Skeletal muscle satellite cell (primary cell): ENCODE measurements around the gene SUN5.

Source experiments
- H3K27me3 ChIP-seq: 2 replicates; pipeline ENCODE4 v1.7.0; 2013; ENCODE audit warnings: low read length; ENCODE audit not compliant: control insufficient read depth, insufficient read depth
- H3K36me3 ChIP-seq: 2 replicates; pipeline ENCODE4 v1.7.0; 2013; ENCODE audit warnings: mild to moderate bottlenecking, control low read depth, low read length; ENCODE audit not compliant: insufficient read depth
- H3K4me1 ChIP-seq: 2 replicates; pipeline ENCODE4 v1.7.0; 2013; ENCODE audit warnings: low read length; ENCODE audit not compliant: control insufficient read depth, insufficient read depth
- H3K4me2 ChIP-seq: 2 replicates; pipeline ENCODE4 v1.7.0; 2013; ENCODE audit warnings: mild to moderate bottlenecking, low read length
- H3K4me3 ChIP-seq: 2 replicates; pipeline ENCODE4 v1.7.0; 2013; ENCODE audit warnings: low read length
- H3K9ac ChIP-seq: 2 replicates; pipeline ENCODE4 v1.7.0; 2013; ENCODE audit warnings: mild to moderate bottlenecking, low read depth, low read length, moderate library complexity
- H3K9me3 ChIP-seq: replicated peaks from 2 replicates; pipeline ENCODE4 v1.7.0; 2013; ENCODE audit warnings: mild to moderate bottlenecking, control low read depth, low read length

The SUN5 gene

DNA sequence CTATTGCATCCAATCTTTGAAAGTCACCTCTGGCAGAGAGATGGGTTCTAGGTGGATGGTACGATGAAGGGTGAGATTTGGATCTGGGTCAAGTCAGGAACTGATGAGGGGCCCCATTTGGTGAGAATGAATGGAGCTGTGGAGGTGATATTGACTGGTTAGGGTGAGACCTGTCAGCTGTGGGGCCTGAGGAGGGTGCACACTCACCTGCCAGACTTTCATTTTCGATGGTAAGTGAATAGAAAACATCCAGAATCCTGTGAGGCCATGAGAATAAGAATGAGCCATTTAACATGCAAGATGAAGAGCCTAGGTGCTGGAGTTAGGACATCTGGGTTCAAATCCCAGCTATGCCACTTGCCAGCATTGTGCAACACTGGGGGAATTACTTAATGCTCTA lies 6.8 kb downstream of the SUN5 start:
- Histone ChIP-seq H3K9ac (no peak overlapping the region), H3K9me3 (no peaks in the 10 kb centered on the region), H3K4me1 (no peaks in the 10 kb centered on the region), H3K36me3 (no peaks in the 10 kb centered on the region), H3K4me3 (no peak overlapping the region), H3K4me2 (no peak overlapping the region), H3K27me3 (peaks cover 7% of the 10 kb centered on the region)

DNA sequence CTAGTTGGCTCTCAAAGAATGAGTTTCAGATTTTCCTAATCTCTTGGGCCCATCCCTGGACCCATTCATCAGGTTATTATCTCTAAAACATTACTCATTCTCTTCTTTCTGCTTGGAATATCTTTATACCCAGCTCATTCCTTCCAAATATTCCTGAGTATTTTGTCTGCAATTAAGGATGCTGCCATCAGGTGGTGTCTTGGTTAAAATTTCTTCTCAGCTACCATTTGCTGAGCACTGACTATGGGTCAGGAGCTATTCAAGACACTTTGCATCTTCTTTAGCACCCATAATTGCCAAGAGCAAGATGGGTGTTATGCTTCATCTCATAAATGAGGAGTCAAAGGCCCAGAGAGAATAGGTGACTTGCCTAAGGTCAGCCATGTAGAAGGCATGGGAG lies 8.4 kb downstream of the SUN5 start:
- H3K27me3 ChIP-seq, result peaks cover 15% of the 10 kb centered on the region

DNA sequence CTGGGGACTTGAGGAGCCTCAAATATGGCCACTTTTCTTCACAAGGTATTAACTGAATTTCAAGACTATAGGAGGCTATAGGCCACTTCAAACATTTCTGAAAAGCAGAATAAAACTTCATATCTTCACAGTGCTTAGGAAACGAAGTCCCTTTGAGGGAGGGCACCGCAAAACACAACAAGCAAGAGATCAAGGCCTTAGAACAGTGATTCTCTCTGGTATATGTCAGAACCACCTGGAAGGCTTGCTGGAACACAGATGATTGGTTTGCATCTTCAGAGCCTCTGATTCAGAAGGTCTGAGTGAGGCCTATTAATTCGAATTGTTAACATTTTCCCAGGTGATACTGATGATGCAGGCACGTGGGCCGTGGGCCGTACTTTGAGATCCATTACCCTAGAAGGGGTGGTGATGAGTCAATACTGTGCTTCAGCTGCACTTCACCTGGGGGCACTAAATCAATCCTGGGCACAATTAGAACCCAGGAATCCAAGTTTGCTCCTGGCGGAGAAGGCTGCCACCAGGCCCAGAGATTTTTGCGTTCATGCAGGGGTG lies 10.7 kb downstream of the SUN5 start:
- no peaks in the 10 kb centered on the region for H3K9me3 ChIP-seq
- peaks cover 19% of the 10 kb centered on the region for H3K27me3 ChIP-seq
- H3K36me3 ChIP-seq, result no peaks in the 10 kb centered on the region
- no peak overlapping the region for H3K4me2 ChIP-seq
- H3K4me3 ChIP-seq, result no peak overlapping the region
- no peak overlapping the region for H3K9ac ChIP-seq
- H3K4me1 ChIP-seq, result no peaks in the 10 kb centered on the region

More for the DNA sequence above, 8.4 kb downstream of the SUN5 start:
- Histone ChIP-seq H3K4me2 (no peak overlapping the region), H3K9ac (no peak overlapping the region), H3K36me3 (no peaks in the 10 kb centered on the region), H3K4me3 (no peak overlapping the region), H3K4me1 (no peaks in the 10 kb centered on the region), H3K9me3 (no peaks in the 10 kb centered on the region)

DNA sequence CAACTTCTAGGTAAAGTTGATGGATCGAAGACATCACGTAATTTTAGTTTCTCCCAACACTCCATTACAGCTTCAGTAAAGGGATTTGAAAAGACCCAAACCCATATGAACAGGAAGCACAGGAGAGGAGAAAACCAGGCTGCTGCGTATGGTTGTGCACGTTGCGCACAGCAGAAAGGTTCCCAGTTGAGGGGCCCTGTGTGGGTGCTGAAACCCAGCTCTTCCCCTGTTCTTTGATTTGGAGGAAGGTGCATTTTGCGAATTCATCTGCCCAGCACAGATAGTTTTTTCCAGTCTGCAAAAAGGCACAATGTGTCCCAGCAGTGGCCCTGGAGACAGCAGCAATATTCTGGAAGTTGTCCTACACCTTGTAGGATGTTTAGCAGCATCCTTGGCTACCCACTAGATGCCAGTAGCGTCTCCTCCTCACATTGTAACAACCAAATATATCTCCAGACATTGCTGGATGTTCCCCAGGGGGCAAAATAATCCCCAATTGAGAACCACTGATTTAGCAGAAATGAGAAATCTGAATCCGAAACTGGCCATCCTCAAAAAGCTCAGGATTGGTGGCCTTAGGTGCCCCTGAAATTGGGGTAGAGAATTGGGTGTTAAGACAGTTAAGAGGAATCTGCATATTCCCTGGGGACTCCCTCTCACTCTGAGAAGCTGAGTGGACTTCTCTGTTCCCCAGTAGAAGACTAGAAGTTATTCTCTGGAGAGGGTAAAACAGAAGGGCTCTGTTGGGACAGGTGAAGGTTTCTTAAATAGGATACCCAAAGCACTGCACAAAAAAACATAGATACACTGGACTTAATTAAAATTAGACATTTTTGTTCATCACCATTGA lies 12.2 kb downstream of the SUN5 start:
- H3K27me3 ChIP-seq, result peaks cover 16% of the 10 kb centered on the region
- no peak overlapping the region for H3K9ac ChIP-seq
- H3K36me3 ChIP-seq, result no peaks in the 10 kb centered on the region
- no peaks in the 10 kb centered on the region for H3K4me1 ChIP-seq
- H3K4me3 ChIP-seq, result no peak overlapping the region
- H3K9me3 ChIP-seq, result no peaks in the 10 kb centered on the region
- H3K4me2 ChIP-seq, result no peak overlapping the region

DNA sequence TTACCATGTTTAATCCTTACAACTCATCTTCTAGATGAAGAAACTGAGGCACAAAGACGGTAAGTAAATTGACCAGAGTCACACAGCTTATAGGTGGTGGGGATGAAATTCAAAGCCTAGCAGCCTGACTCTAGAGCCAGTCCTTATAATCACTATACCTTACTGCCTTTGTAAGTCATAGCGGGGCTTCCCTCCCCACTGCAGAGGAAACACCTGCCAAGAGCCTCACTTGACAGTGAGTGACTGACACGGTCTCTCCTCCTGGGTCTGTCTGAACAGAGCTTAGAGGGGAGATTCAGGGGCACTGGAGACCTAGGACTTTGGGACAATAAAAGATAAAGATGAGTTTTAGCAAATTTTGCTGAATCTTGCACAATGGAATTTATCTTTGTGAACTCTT lies 12.8 kb downstream of the SUN5 start:
- Histone ChIP-seq H3K4me1 (no peaks in the 10 kb centered on the region), H3K27me3 (peaks cover 16% of the 10 kb centered on the region), H3K9ac (no peak overlapping the region), H3K9me3 (no peaks in the 10 kb centered on the region), H3K4me3 (no peak overlapping the region), H3K36me3 (no peaks in the 10 kb centered on the region), H3K4me2 (no peak overlapping the region)

DNA sequence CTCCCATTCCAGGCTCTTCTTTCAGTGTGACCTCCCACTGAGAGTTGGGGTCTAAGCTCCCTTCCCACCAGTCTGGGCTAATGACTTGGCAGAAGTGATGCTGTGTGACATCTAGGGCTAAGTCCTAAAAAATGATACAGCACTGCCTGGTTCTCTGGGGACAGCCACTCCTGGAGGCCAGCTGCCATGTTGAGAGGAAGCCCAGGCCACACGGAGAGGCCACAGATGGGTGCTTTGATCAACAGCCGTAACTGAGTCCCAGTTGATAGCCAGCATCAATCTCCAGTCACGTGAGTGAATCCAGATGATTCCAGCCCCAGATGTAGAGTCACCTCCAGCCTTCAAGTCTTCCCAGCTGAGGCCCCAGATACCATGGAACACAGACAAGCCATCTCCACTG lies 13.8 kb downstream of the SUN5 start:
- no peak overlapping the region for H3K9ac ChIP-seq
- H3K27me3 ChIP-seq, result peaks cover 18% of the 10 kb centered on the region

DNA sequence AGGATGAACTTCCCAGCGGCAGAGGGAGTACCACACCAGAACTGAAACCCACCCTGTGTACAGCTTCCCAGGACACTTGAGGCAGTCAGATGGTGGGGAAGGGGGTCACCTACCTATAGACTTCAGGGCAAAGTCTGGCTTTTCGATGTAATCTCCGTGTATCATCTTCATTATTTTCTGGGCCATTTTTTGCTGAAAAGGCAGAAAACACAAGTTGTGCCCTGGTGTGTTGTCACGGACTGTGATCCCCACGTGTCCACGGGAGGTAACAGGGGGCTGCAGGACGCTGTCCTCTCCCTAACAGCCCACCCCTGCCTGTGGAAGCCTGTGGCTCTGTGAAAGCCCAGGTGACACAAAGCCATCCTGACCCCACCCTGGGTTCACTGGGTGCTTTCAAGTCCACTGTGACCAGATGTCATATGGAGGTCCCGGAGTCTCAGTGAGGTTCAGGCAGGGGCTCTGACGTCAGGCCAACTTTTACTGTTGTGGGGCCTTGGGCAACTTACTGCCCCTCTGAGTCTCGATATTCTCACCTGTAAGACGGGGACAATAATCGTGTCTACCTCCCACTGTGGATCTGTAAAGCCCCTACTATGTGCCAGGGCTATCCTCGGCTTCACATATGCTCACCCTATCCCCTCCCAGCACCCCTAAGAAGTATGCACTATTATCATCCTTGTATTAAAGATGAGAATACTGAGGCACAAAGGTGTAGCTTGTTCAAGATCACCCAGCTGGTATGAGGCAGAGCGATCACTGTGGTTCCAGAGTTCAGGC lies 14.5 kb downstream of the SUN5 start:
- Histone ChIP-seq H3K4me2 (no peak overlapping the region), H3K9ac (no peak overlapping the region), H3K4me3 (no peak overlapping the region), H3K4me1 (no peaks in the 10 kb centered on the region), H3K36me3 (no peaks in the 10 kb centered on the region), H3K27me3 (peaks cover 18% of the 10 kb centered on the region), H3K9me3 (no peaks in the 10 kb centered on the region)

More for the DNA sequence above, 13.8 kb downstream of the SUN5 start:
- H3K4me2 ChIP-seq, result no peak overlapping the region
- H3K4me3 ChIP-seq, result no peak overlapping the region
- H3K9me3 ChIP-seq, result no peaks in the 10 kb centered on the region
- no peaks in the 10 kb centered on the region for H3K4me1 ChIP-seq
- no peaks in the 10 kb centered on the region for H3K36me3 ChIP-seq

DNA sequence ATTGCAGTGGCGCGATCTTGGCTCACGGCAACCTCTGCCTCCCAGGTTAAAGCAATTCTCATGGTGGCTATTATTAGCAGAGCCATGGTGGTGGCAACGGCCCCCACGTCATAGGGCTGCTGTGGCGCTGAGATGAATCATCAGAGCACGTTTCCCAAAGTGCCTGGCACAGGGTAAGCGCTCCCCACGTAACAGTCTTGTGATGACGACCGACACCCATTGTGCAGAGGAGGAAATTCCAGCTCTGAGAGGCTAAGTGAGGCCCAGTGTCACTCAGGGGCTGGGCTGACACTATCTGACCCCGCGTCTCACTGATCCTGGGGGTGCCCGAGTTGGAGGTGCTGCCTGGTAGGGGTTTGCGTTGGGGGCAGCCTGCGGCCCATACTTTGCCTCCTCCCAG lies 16.2 kb downstream of the SUN5 start:
- Histone ChIP-seq H3K4me2 (no peak overlapping the region), H3K4me1 (no peaks in the 10 kb centered on the region), H3K27me3 (peaks cover 18% of the 10 kb centered on the region)

DNA sequence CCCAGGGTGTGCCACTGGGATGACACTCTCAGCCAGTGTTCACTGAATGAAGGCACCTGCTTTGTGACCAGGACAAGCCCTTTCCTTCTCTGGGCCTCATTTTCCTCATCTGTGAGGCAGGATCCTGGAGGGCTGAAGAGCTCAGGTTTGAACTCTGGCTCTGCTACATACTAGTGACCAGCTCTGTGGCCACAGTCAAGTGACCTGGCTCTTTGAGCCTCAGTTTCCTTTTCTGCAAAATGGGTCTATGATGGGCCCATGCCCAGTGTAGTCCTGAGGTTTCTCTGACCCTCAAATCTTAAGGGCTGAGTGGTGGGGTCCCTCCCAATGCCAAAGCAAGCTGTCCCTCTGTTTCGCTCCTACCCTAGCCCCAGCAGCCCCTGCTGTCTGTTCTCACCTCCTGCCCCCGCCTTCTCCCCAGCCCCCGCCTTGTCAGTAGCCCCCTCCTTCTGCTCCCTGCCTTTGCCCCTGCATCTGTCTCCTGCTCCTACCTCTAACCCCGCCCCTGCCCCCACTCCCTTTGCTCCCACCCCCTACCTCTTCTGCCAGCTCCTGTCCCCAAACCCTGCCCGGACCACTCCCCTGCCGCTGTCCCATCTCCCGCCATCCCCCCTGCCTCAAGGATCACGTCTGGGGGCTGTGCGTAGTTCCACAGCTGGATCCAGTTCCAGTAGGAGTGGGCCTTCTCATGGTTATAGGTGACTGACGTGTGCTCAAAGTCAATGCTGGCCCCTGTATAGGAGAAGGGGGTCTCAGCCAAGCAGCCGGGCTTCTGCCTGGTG lies 17.0 kb downstream of the SUN5 start:
- Histone ChIP-seq H3K4me3 (no peak overlapping the region), H3K27me3 (peaks cover 12% of the 10 kb centered on the region), H3K9me3 (no peaks in the 10 kb centered on the region), H3K9ac (no peak overlapping the region), H3K36me3 (no peaks in the 10 kb centered on the region), H3K4me2 (no peak overlapping the region), H3K4me1 (no peaks in the 10 kb centered on the region)

More for the DNA sequence above, 16.2 kb downstream of the SUN5 start:
- H3K36me3 ChIP-seq, result no peaks in the 10 kb centered on the region
- H3K9me3 ChIP-seq, result no peaks in the 10 kb centered on the region
- H3K9ac ChIP-seq, result no peak overlapping the region
- H3K4me3 ChIP-seq, result no peak overlapping the region

DNA sequence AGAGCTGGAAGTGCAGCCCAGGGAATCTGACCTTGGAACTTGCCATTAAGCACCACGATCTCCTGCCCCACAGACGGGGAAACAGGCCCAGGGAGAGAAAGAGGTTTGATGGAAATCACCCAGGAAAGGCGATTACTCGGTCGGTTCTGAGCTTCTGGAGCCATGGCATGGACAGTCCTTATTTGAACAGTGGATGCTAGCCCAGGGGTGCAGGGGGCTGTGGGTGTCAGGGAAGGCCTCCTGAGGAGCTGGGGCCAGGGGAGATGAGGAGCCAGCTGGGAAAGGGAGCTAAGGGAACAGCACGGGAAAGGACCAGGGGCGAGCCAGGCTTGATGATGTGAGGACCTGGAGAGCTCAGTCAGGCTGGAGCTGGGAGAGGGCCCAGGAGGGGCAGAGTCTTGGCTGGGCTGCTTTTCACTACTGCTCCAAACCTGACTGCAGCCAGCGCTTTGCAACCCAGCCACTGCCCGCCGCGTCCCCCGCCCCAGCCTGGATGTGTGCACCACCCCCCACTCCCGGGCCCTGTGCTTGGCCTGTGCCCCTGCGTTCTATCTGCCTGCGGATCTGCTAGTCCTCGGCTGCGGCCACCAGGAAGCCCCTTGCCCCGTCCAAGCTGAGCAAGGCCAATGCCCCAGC lies 17.8 kb downstream of the SUN5 start:
- Histone ChIP-seq H3K4me1 (no peaks in the 10 kb centered on the region), H3K4me2 (no peak overlapping the region), H3K9ac (no peak overlapping the region), H3K9me3 (no peaks in the 10 kb centered on the region), H3K36me3 (no peaks in the 10 kb centered on the region), H3K27me3 (peaks cover 12% of the 10 kb centered on the region), H3K4me3 (no peak overlapping the region)

DNA sequence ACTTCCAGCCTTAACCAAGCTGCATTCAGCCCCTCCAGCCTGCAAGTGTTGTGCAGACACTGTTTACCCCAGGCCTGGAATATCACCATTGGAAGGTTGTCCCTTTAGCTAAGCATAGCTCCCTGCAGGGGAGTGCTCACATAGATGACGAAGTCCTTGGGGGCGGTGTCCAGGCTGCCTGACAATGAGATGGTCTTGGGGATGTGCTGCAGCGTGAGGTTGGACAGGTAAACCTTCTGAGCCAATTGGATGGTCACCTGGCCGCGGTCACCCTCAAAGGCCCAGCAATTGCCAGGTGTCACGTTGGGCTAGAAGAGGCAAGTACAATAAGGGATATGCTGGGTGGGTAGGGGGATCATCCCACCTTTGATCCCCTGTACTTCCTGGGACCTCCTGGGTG lies 18.6 kb downstream of the SUN5 start:
- Histone ChIP-seq H3K9me3 (no peaks in the 10 kb centered on the region), H3K4me3 (no peak overlapping the region), H3K4me1 (no peaks in the 10 kb centered on the region), H3K4me2 (no peak overlapping the region), H3K9ac (no peak overlapping the region), H3K27me3 (peaks cover 13% of the 10 kb centered on the region), H3K36me3 (no peaks in the 10 kb centered on the region)
